ENCODE data around the gene FBXL17.
"Not testable (repeated sequence)": the region's sequence is repeated elsewhere in the genome, so short reads cannot be mapped to it uniquely, and the experiment has no call there.

The FBXL17 gene
- total RNA-seq: 14.5 to 61.0 (median 46.3) reads per million in 3 experiments

DNA sequence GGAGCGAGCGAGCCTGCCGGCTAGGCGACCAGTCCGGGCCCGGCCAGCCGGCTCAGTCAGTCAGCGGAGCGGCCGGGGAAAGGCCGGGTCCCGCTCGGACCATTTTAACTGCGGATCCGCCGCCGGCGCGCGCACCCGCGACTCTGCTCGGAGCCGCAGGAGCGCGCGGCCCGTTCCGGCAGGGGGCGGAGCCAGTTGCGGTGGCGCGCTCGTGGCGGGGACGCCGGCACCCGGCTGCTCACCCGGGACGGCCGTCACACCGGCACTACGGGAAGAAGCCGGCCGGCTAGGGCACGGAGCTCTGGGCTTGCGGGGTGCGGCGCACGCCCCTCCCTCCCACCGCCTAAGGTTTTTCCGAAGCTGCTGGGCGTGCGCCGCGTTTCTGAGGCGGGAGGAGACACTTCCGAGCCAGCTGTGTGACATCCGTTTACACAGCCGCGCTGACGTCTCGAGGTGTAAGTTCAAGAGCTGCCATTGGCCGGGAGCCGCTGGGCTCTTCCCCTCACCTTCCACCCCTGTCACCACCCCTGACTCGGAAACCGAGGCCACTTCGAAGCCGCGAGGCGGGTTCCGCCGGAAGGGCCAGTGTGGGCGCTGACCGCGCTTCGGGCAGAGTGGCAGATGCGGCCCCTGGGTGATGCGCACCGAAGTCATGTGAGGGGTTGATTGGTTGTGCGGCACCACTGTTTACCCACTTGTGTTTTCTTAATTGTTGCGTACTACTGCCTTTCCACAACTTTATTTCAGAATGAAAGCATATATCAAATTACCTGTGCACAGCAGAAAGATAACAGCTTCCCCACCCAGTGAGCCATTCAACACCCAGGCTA lies at the start of gene FBXL17:
Gene FBXL17 (minus strand): TSS at position 145 of the 830 bp plus-strand sequence.
- peak; percentile 93 for DNase-seq

DNA sequence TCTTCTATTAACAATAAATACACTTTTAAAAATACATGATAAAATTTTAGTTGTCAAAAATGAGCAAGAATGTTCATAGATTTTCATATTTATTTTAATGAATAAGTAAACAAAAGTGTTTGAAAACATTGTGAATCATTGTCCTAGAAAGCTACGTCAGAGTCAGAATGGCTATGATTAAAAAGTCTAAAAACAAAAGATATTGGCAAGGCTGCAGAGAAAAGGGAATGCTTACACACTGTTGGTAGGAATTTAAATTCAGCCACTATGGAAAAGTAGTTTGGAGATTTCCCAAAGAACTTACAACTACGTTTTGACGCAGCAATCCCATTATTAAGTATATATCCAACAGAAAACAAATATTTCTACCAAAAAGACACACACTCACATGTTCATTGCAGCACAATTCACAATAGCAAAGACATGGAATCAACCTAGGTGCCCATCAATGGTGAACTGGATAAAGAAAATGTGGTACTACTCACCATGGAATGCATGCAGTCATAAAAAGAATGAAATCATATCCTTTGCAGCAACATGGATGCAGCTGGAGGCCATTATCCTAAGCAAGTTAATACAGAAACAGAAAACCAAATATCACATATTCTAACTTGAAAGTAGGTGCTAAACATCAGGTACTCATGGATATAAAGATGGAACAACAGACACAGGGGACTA lies 49.2 kb upstream of the FBXL17 start:
- DNase-seq: no peak

DNA sequence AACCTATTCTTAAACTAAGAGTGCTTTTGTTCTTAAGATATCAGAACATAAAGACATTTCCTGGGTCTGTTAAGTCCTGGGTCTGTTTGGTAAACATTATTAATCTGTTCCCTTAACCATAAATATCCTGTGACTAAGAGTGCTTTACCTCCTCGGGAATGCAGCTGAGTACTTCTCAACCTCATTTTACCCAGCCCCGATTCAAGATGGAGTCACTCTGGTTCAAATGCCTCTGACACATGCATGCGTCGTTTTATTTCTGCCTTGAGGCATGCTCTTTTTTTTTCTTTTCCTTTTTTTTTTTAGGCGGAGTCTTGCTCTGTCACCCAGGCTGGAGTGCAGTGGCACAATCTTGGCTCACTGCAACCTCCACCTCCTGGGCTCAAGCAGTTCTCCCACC lies 39.8 kb upstream of the FBXL17 start:
- no peak for DNase-seq

DNA sequence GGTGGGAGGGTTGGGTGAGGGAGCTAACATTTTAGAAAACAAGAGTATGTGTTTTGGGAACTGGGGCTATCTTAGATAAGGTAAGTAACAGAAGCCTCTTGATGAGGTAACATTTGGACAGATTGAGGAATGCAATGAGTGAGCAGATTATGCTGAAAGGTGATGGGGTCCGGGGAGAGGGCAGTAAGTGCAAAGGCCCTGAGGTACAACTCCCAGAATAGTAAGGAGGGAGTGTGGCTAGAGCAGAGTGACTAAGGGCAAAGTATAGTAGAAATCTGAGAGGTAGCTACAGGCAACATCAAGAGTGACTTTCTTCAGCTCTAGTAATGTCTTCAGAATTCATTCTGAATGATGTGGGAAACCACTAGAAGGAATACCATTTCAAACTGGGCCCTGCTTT lies 38.9 kb upstream of the FBXL17 start:
- no peak for DNase-seq

DNA sequence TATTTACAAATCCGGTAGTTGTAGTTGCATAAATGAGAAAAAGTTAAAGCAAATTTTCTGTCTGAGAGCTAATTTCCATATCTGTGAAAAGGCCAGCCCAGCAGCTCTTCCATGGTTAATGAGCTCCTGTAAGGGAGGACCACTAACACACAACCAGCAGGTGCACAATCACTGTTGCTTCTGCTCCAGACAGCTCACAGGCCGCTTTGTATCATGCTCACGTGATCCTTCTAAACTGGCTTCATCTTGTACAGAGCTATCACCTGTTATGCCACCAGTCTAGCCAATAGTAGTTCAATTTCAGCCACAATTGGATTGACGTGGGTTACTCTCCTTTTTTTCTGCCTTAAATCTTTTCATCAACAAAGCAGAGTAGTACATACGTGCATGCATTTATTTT lies 38.3 kb upstream of the FBXL17 start:
- no peak for DNase-seq

DNA sequence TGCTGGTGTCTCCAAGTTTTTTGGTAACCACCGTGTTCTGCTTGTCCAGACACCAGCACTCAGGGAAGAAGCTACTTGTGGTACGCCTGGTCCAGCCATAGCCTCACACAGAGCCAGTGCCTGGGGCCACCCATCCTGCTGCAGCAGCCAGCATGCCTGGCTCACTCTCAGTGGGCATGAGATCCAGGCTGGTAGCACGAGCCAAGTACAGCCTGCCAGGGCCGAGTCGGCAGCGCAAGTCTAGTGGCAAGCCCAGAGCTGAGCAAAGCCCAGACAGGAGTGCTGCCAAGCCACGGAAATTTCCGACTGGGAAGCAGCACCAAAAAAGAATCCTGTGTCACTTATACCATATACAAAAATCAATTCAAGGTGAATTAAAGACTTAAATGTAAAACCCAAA lies 36.3 kb upstream of the FBXL17 start:
- DNase-seq: no peak

DNA sequence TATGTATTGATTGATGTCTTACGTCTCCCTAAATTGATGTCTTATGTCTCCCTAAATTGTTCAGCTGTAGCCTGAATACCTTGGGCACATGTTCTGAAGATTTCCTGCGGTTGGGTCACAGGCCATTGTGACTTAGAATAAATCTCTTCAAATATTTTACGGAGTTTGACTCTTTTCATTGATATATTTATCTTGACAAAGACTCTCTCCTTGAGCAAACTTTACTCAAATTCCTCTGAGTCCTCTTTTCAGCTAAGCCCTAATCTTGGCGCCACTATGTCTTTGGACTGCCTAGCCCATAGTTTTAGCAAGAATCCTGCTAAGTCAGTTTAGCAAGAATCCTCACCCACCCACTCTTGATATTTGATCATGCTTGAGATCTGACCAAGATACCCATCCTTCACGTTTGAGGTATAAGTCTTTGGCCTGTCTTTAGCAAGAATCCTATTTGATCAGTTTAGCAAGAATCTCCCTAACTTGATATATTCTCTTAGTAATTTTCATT lies 35.3 kb upstream of the FBXL17 start:
- no peak for DNase-seq

DNA sequence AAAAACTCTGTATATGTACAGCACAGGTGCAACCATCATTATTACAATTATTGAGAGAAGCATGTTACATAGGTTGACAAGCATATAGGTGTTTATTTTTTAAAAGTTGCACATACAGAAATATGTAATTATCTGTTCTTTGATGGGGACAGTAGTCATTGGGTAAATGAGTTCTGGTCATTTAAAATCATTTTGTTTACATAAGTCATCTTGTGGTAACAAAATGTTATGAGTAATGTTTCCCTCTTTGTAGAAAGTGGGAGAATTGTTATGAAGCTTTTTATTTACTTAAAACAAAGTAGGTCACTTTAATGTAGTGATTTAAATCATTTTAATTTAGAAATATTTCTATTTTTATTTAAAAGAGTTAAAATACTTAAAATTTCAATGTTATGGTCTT lies 33.8 kb upstream of the FBXL17 start:
- DNase-seq: no peak

DNA sequence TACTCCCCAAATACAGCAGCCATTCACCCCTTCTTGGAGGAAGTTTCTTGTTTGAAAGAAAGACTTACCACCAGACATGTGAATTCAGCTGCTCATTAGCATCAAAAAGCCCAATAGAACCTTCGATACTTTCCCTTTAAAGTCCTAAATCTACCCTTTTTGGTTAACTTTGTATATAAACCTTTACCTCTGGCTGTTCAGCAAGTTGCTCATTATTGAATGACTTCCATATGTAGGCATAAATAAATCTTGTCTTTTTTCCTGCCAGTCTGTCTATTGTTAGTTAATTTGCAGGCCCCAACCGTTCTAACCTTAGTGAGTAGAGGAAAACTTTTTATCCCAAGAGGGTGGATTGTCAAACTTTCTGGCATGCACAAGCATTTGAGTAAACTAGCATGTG lies 27.9 kb upstream of the FBXL17 start:
- DNase-seq: no peak

DNA sequence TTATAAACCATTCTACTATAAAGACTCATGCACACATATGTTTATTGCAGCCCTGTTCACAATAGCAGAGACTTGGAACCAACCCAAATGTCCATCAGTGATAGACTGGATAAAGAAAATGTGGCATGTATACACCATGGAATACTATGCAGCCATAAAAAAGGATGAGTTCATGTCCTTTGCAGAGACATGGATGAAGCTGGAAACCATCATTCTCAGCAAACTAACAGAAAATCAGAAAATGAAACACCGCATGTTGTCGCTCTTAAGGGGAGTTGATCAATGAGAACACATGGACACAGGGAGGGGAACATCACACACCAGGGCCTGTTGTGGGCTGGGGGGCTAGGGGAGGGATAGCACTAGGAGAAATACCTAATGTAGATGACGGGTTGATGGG lies 23.3 kb upstream of the FBXL17 start:
- DNase-seq: not testable (repeated sequence)

DNA sequence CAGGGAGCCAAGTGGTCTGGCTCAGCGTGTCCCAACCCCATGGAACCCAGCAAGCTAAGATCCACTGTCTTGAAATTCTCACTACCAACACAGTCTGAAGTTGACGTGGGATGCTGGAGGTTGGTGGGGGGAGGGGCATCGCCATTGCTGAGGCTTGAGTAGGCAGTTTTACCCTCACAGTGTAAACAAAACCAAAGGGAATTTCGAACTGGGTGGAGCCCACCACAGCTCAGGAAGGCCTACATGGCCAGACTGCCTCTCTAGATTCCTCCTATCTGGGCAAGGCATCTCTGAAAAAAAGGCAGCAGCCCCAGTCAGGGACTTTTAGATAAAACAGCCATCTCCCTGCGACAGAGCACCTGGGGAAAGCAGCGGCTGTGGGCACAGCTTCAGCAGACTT lies 17.1 kb upstream of the FBXL17 start:
- no peak for DNase-seq

DNA sequence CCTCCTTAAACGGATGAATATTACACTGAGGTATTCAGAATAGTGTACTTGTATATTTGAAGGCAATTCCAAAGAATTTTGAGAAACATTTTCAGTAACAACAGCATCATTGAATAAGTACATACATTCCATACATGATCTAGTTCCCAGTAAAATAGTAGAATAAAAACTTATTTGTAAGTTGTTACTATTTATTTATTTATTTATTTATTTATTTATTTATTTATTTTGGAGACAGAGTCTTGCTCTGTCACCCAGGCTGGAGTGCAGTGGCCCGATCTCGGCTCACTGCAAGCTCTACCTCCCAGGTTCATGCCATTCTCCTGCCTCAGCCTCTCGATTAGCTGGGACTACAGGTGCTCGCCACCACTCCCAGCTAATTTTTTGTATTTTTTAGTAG lies 14.9 kb upstream of the FBXL17 start:
- DNase-seq: not testable (repeated sequence)

DNA sequence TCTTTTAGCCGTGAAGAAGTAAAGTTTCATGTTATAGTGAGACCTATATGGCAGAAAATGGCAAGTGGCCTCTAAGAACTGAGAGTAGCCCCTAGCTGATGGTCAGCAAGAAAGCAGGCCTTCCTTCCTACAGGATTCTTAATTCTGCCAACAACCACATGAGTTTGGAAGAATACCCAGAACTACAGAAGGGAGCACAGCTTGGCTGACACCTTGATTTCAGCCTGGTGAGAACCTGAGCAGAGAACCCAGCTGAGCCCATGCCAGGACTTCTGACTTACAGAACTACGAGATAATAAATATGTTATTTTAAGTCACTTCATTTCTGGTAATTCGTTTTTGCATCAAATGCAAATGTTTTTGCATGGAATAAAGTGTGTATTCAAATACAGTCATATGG lies 5.9 kb upstream of the FBXL17 start:
- DNase-seq: no peak

DNA sequence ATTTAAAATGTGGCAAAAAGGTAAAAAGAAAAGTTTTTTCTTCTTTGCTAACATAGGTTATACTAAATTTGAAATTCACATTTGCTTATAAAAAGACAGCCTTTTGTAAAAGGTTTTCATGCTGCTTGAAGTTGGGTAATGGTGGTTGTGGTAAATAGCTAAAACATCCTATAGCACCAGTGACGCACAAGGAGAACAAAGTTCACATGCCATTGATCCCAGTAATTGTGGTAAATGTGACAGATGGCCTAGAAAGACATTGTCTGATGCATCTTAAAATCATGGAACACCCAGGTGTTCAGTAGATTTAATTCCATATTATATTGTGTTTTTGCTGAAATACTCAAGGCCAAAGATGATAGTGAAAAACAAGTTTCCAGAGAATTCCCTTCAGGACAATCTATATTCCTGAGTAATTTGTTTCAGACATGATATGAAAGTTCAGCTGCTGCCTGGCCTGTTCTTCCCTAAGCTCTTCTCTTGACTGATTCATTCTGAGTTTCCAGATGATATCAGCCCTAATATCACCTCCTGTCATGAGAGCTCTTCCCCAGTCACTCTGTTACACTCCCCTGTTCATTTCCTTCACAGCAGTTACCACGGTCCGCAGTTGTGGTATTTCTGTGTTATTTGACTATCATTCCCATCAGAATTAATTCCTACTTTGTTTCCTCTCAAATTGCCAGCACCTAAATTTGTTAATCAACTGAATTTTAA lies 4.6 kb upstream of the FBXL17 start:
- no peak for DNase-seq

DNA sequence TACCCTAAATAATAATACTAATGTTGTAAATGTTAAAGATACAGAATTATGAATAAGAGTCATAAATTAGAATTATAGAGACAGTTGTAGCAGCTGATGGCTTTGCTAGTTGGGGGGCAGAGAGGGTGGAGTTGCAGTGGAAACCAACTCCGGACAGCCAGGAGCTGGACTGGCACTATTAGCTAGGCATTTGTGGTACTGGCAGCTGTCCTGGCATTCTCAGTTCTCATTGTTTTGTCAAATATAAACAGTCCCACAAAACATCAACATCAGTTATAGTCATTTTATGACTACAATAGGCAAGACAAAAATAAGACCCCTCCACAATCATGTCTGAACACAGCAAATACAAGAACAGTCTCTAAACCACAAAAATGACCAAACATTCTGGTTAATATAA lies 2.8 kb upstream of the FBXL17 start:
- DNase-seq: no peak

DNA sequence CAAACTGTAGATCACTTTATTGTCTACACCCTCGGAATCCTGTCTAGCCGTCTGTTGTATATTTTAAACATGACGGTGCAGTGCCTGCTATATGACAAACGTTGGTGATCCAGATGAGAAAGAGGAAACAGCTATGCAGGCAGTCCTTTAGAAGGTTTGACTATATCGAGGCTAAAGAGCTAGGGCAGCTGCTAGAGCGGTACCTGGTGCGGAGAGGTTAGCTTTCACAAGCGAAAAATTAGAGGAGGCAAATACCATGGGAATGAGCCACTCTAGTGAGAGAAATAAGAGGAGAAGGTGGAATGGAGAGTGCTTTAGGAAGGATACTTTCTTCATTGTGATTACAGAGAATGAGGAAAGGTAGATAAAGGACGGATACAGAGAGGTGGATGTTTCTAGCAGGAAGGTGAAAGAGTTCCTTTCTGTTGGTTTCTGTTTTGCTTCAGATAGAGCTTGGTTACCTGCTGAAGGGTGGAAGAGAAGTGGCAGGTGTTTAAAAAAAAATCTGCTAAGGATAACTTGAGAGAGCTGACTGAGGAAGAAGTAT lies 959 bp upstream of the FBXL17 start:
- DNase-seq: peak; percentile 43

DNA sequence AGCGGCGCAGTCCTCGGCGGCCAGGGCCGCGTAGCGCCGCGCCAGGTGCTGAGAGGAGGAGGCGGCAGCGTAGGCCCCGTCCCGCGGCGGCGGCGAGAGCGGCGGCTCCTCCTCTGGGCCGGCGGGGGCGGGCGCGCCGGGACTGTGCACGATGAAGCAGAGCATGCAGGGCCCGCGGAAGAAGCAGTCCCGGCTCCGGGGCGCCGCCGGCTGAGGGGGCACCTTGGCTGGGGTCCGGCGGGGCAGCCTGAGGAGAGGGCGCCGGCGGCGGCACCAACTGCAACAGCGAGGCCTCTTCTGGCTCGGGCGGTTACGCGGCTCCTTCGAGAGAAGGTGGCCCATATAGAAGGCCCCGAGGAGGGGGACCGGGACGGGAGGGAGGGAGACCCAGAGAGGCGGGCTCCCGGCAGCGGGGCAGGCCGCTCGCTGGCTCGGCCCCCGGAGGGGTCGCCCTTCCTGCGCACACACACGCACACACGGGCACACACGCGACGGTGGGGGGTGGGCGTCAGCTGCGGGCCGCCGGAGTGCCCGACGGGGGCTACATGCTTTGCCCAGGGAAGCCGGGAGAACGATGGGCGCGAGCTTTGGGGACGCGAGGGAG lies 446 bp downstream of the FBXL17 start:
- peak; percentile 82 for DNase-seq

DNA sequence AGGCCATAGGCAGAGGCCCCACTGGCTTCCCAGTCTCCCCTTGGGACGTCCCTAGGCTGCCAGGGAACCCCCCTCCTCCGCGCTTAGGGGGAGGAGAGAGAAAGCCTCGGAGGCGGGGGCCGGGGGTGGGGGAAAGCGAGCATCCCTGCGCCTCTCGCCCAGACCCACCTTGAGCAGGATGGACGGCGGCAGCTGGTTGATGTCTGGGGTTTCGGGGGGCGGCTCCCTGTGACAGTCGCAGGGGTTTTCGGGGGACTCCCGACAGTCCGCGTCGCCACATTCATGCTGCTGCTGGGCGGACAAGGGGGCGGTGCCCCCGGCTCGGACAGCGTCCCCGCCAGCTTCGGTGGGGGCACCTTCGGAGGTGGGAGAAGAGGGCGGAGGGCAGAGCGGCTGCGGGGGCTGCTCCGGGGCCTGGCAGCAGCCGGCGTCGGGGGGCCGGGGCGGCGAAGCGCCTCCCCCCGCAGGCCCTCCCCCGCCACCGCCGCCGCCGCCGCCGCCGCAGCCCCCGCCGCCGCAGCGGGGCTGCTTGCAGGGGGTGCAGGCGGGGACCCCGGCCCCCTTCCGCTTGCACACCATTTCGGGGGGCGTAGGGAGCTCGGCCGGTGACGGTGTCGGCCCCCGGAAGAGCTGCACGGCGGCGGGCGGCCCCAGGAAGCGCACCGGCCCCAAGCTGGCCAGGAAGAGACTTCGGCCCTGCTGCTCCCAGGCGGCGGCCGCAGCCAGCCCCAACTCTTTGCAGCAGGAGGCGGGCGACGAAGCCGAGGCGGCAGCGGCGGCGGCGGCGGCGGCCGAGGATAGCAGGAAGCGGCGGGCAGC lies 1.2 kb downstream of the FBXL17 start:
- DNase-seq: peak; percentile 36

DNA sequence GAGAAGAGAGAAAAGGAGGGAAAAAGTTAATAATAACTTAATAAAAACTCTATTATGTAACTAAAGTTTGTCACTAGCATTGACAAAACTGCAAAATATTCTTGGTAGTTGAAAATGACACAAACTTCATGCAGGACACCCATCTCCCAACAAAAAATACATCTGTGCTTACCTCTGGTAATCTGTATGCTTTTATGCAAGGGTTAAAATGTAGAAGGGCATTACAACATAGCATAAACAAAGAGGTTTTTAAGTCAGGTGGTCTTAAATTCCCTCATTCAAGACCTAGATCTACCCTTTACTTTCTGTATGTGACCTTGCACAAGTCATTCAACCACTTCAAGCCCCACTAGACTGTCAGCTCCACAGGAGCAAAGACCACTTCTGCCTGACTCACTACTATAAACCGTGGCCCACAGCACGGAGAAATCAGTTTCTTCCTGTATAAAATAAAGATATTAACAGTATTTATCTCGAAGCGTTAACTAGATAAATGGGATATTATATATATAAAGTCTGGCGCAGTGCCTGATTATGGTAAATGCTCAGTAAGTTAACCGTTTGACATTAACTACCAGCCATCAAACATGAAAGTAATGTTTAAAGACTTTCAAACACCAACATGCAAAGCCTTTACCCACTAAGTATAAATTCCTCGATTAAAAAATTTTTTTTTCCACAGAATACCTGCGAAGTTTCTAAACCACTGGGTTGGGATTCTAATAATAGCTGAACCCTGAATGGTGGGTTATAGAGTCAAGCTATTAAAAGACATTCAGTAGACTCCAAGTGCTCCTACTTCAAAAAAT lies 2.0 kb downstream of the FBXL17 start:
- DNase-seq: no peak

DNA sequence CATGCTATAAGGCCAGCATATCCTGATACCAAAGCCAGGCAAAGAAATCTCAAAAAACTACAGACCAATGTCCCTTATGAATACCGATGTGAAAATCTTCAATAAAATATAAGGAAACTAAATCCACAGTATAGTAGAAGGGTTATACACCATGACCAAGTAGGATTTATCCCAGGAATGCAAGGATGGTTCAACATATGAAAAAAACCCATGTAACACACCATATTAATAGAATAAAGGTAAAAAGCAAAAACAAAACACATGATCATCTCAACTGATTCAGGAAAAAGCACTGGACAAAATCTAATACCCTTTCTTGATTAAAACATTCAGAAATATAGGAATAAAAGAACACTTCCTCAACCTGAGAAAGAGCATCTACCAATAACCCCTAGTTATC lies 6.1 kb downstream of the FBXL17 start:
- DNase-seq: no peak

DNA sequence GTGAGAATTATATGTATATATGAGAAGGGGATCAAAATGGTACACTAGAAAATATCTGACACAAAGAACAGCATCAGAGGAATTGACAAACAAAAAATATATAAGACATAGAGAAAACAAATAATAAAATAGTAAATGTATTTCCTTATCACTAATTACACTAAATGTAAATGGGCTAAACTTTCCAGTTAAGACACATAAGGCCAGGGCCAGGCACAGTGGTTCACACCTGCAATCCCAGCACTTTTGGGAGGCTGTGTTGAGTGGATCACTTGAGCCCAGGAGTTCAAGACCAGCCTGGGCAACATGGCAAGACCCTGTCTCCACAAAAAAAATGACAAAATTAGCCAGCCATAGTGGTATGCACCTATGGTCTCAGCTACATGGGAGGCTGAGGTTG lies 8.5 kb downstream of the FBXL17 start:
- DNase-seq: no peak
